ENCODE data around the gene DOK5. TPM values are rescaled to one million over a fixed set of nuclear protein-coding genes. Genes with fewer than 3 reads are reported as not detected.

The DOK5 gene
- total and polyA plus RNA-seq, 9 donors: 0.24 to 38.3 (median 2.4) TPM; not detected in 1

DNA sequence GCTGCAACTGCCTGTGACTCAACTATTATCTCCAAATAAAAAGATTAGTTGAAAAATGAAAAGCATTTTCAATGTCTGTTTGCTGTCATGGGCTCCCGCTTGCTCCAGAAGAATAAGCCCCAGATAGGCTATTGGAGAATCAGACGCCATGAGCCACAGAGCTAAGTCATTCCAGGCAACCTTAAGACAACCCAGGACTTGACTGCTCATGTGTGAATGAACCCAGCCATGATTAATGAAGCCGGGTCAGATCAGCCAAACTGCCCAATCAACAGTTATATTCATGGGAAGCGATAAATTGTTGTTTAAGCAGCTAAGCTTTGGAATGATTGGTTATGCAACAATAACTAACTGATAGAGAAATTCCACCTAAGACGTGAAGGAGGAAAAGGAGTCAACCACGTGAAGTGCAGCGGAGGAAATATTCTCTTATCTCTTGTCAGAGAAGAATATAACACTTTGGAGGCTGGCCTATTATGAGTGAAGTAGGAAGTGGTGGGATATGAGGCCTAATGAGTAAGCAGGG, 64.2 kb downstream of the DOK5 start:
- no peak overlapping the region for H3K27ac ChIP-seq
- 71 to 84% (median 72%) methylated on average over 7 of the region's 7 CpGs for WGBS, 3 donors
- H3K4me3 ChIP-seq: no peak overlapping the region
- no peak for DNase-seq
- intact Hi-C loops (cut with DNase I): no loop called here
- H3K27me3 ChIP-seq: no peaks in the 10 kb centered on the region
- H3K4me1 ChIP-seq (ENCODE audit: insufficient read depth): no peaks in the 10 kb centered on the region
- TF ChIP-seq, protein P1, sequence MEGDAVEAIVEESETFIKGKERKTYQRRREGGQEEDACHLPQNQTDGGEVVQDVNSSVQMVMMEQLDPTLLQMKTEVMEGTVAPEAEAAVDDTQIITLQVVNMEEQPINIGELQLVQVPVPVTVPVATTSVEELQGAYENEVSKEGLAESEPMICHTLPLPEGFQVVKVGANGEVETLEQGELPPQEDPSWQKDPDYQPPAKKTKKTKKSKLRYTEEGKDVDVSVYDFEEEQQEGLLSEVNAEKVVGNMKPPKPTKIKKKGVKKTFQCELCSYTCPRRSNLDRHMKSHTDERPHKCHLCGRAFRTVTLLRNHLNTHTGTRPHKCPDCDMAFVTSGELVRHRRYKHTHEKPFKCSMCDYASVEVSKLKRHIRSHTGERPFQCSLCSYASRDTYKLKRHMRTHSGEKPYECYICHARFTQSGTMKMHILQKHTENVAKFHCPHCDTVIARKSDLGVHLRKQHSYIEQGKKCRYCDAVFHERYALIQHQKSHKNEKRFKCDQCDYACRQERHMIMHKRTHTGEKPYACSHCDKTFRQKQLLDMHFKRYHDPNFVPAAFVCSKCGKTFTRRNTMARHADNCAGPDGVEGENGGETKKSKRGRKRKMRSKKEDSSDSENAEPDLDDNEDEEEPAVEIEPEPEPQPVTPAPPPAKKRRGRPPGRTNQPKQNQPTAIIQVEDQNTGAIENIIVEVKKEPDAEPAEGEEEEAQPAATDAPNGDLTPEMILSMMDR (IDR thresholded peaks at IDR 0.05): no peak
- TF ChIP-seq EP300 (IDR thresholded peaks at IDR 0.05): no peak
- TF ChIP-seq POLR2A (IDR thresholded peaks at IDR 0.05): no peak
- no peaks in the 10 kb centered on the region for H3K36me3 ChIP-seq
- H3K9me3 ChIP-seq: no peaks in the 10 kb centered on the region

DNA sequence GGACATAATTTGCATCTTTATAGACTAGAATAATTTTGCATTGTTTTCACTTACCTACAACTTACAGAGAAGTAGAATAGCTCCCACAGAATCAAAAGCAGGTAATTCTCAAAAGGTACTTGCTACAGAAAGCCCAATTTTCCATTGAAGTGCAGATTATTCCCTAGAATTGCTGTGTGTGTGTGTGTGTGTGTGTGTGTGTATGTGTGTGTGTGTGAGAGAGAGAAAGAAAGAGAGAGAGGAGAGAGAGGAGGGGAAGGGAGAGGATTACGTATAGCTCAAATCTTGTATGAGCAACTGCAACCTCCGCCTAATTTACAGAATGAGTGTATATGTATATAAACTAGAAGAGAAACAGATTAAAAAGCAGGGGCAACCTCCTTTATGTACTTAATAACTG, 68.0 kb downstream of the DOK5 start:
- H3K4me1 ChIP-seq (ENCODE audit: insufficient read depth): no peaks in the 10 kb centered on the region
- H3K36me3 ChIP-seq: no peaks in the 10 kb centered on the region
- 94 to 98% (median 96%) methylated on average over 2 of the region's 2 CpGs for WGBS, 3 donors
- intact Hi-C loops (cut with DNase I): no loop called here
- no peaks in the 10 kb centered on the region for H3K27me3 ChIP-seq
- H3K4me3 ChIP-seq: no peak overlapping the region
- H3K27ac ChIP-seq: no peak overlapping the region
- no peak for TF ChIP-seq EP300 (IDR thresholded peaks at IDR 0.05)
- TF ChIP-seq, protein P1 (IDR thresholded peaks at IDR 0.05): no peak
- TF ChIP-seq POLR2A (IDR thresholded peaks at IDR 0.05): no peak
- H3K9me3 ChIP-seq: no peaks in the 10 kb centered on the region
- no peak for DNase-seq

DNA sequence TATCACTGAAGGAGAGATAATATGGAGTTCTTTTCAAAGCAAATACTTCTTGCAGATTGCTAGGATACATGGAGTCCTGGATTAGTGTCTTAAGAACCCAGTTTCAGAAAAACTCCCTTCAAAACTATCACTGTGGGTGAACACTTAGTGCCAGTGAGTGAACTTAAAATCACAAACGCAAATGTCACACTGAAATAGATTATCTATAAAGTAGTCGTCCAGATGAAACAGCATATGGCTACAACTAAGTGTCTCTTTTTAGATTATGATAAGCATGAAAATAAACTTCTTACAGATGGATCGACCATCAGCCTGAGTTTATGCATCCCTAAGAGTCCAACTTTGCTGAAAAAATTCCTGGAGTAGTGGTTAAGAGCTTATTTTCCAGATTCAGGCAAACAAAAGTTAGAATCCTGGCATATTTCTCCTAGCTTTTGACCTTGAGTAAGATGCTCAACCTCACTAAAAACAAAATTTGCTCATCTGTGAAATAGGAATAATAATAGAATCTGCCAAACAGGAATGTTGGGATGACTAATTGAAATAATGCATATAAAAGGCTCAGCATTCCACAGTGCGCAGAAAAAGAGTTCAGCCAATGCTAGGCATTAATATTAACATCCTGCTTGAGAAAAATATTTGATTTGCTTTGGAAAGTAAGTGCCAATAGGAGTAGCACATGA, 70.4 kb downstream of the DOK5 start:
- no peak for DNase-seq
- Histone ChIP-seq H3K4me1 (ENCODE audit: insufficient read depth) (no peaks in the 10 kb centered on the region), H3K9me3 (no peaks in the 10 kb centered on the region), H3K27me3 (no peaks in the 10 kb centered on the region), H3K4me3 (no peak overlapping the region), H3K27ac (no peak overlapping the region), H3K36me3 (no peaks in the 10 kb centered on the region)
- intact Hi-C loops (cut with DNase I): no loop called here
- TF ChIP-seq POLR2A (IDR thresholded peaks at IDR 0.05): no peak
- TF ChIP-seq, protein P1 (IDR thresholded peaks at IDR 0.05): no peak
- TF ChIP-seq EP300 (IDR thresholded peaks at IDR 0.05): no peak
- WGBS, 3 donors: 24 to 60% (median 31%) methylated on average over 4 of the region's 4 CpGs

DNA sequence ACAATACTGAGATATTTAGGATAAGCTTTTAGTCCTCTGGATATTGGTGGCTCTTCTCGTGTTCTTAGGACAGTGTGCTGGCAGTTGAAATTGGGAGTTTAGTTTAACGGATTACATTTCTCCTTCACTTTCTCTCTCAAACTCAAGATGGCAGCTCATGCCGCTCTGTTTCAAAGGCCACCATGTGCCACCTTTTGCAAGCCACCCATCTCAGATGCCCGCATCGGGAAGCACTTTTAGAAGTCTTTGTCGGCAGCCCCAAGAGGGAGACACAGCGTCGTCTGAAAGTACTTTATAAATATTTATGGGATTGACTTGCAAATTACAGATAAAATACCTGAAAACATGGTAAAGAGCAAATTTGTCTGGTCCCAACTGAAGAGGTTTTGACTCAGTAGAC, 73.5 kb downstream of the DOK5 start:
- no peak for DNase-seq
- Histone ChIP-seq H3K4me1 (ENCODE audit: insufficient read depth) (no peaks in the 10 kb centered on the region), H3K27ac (no peak overlapping the region), H3K36me3 (no peaks in the 10 kb centered on the region), H3K9me3 (no peaks in the 10 kb centered on the region), H3K27me3 (no peaks in the 10 kb centered on the region), H3K4me3 (no peak overlapping the region)
- intact Hi-C loops (cut with DNase I): no loop called here
- TF ChIP-seq, protein P1 (IDR thresholded peaks at IDR 0.05): no peak
- TF ChIP-seq POLR2A (IDR thresholded peaks at IDR 0.05): no peak
- no peak for TF ChIP-seq EP300 (IDR thresholded peaks at IDR 0.05)
- WGBS, 3 donors: 92 to 97% (median 94%) methylated on average over 8 of the region's 8 CpGs

All from ovary (tissue), 9 donors.